HEK293T (cell line): ENCODE measurements around the gene RAPGEF5.

ENCODE experiments used
- CTCF ChIA-PET: fragments of 350-600 bp; formaldehyde crosslinking; extraction: SDS; loops from one replicate; lab custom pipeline; 2021; ENCODE audit warnings: antibody characterized with exemption, inconsistent platforms; lab: Yijun Ruan, JAX
- POLR2A ChIA-PET: fragments of 350-600 bp; formaldehyde crosslinking; extraction: SDS; loops from one replicate; lab custom pipeline; 2020; ENCODE audit warnings: antibody characterized with exemption, inconsistent platforms; lab: Yijun Ruan, JAX
- DNase-seq: peaks from one replicate; pipeline ENCODE4 v3.0.0; 2012; ENCODE audit warnings: mixed read lengths; ENCODE audit errors: extremely low spot score
- ARNT ChIP-seq: fragments of 450-650 bp; IDR thresholded peaks from 2 replicates; pipeline ENCODE4 v1.6.1; 2017; ENCODE audit warnings: mild to moderate bottlenecking
- BHLHE40 ChIP-seq: fragments of 450-650 bp; IDR thresholded peaks from 2 replicates; pipeline ENCODE4 v1.6.1; 2016; ENCODE audit warnings: mild to moderate bottlenecking, moderate library complexity, borderline replicate concordance
- CTBP1 ChIP-seq: fragments of 450-650 bp; IDR thresholded peaks from 2 replicates; pipeline ENCODE4 v1.6.1; 2016; ENCODE audit warnings: borderline replicate concordance
- ELF4 ChIP-seq: fragments of 450-650 bp; IDR thresholded peaks from 2 replicates; pipeline ENCODE4 v1.6.1; 2017; ENCODE audit warnings: antibody characterized with exemption
- FOXA1 ChIP-seq: fragments of 450-650 bp; IDR thresholded peaks from 2 replicates; pipeline ENCODE4 v1.6.1; 2016; ENCODE audit warnings: mild to moderate bottlenecking
- FOXK2 ChIP-seq: fragments of 450-650 bp; IDR thresholded peaks from 2 replicates; pipeline ENCODE4 v1.6.1; 2016; ENCODE audit warnings: mild to moderate bottlenecking
- FOXM1 ChIP-seq: fragments of 450-650 bp; IDR thresholded peaks from 2 replicates; pipeline ENCODE4 v1.6.1; 2017; ENCODE audit warnings: mild to moderate bottlenecking, borderline replicate concordance
- HDGF ChIP-seq: fragments of 450-650 bp; IDR thresholded peaks from 2 replicates; pipeline ENCODE4 v1.6.1; 2017; ENCODE audit warnings: antibody characterized with exemption, borderline replicate concordance
- L3MBTL2 ChIP-seq: fragments of 450-650 bp; conservative IDR thresholded peaks from 2 replicates; pipeline ENCODE4 v1.6.1; 2016; ENCODE audit warnings: mild to moderate bottlenecking
- LEF1 ChIP-seq: fragments of 450-650 bp; IDR thresholded peaks from 2 replicates; pipeline ENCODE4 v1.6.1; 2017; ENCODE audit warnings: mild to moderate bottlenecking, borderline replicate concordance
- NFRKB ChIP-seq: fragments of 450-650 bp; IDR thresholded peaks from 2 replicates; pipeline ENCODE4 v1.6.1; 2016; ENCODE audit warnings: mild to moderate bottlenecking, moderate library complexity
- PKNOX1 ChIP-seq: fragments of 450-650 bp; IDR thresholded peaks from 2 replicates; pipeline ENCODE4 v1.6.1; 2016
- SP1 ChIP-seq: fragments of 450-650 bp; IDR thresholded peaks from 2 replicates; pipeline ENCODE4 v1.6.1; 2017
- SUZ12 ChIP-seq: fragments of 450-650 bp; IDR thresholded peaks from 2 replicates; pipeline ENCODE4 v1.6.1; 2016; ENCODE audit warnings: mild to moderate bottlenecking
- TARDBP ChIP-seq: fragments of 450-650 bp; IDR thresholded peaks from 2 replicates; pipeline ENCODE4 v1.6.1; 2016
- ZNF384 ChIP-seq: fragments of 450-650 bp; IDR thresholded peaks from 2 replicates; pipeline ENCODE4 v1.6.1; 2016

RAPGEF5 gene

DNA sequence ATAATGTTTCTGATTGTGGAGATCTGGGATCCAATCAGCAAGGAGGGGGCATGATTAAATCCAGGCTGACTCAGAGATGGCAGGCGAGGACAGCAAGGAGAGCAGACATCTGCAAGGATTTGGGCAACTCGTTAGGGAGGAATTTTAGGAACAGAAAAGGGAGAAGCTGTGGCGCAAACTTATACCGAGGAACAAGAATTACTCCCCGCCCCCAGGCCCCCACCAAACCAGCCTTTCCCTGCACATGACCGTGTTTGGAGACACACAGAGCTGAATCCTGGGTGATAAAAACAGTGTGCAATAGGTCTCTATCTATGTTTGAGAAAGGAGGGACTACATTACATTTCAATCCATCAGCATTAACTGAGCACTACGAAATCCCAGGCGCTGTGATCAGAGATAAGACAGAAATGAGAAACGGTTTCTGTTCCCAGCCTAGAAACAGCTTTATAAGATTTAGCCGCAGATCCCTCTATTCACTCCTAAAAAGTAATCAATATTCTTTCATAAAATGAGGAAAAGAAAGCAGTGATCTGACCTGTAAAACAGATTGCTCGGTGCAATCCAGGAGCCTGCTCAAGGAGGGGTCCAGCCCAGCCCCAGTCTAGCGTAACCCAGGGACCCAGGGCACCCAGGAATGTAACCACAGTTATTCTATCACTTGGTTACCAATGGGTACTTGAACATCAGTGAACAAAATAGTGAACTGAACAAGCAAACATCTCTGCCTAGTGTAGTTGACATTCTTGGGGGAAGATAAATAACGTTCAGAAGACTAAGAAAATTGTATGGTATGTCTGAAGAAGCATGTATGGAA lies 37.2 kb upstream of the RAPGEF5 start:
- DNase-seq: no peak
- CTCF ChIA-PET: no interaction called here
- TF ChIP-seq FOXK2 (no peak), L3MBTL2 (no peak), FOXM1 (no peak), ELF4 (no peak), SUZ12 (no peak), HDGF (no peak), FOXA1 (no peak), LEF1 (no peak), NFRKB (no peak)
- POLR2A ChIA-PET: no interaction called here

DNA sequence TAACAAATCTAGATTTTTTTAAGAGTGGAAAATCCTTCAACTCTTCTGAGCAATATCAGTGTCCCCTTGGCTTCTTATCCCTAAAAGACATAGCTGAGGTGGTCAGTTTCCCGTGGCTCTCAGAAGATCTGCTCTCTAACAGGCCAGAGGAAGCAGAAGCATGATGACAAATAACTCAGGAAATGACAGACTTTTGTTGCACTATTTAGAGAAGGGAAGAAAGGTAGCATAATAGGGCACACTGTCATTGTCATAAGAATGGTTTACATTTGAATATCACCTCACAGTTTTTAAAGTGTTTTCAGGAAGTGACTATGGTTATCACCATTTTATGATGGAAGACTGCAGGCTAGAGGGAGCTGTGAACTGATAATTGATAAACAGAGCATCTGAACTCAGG lies 33.6 kb upstream of the RAPGEF5 start:
- TF ChIP-seq SP1 (no peak), CTBP1 (no peak), HDGF (no peak), TARDBP (no peak)
- no peak for DNase-seq
- ChIA-PET POLR2A (no interaction called here), CTCF (interaction anchor here (0.6 kb wide), 1 partner anchor 8 kb away, joined by 4 read pairs; no protein-coding TSS in a partner anchor)

GRCh38 chr7:22389892-22390291 lies 32.9 kb upstream of the RAPGEF5 start:
- no peak for DNase-seq
- TF ChIP-seq PKNOX1 (no peak), ELF4 (no peak), L3MBTL2 (no peak), LEF1 (no peak), HDGF (no peak), NFRKB (no peak), FOXM1 (no peak), TARDBP (no peak), SUZ12 (no peak), SP1 (no peak), FOXK2 (no peak)
- ChIA-PET CTCF (no interaction called here), POLR2A (no interaction called here)

- POLR2A ChIA-PET: no interaction called here
- TF ChIP-seq FOXK2 (no peak), PKNOX1 (no peak), ZNF384 (no peak), CTBP1 (no peak), TARDBP (no peak), HDGF (no peak), FOXM1 (no peak), SUZ12 (no peak), ARNT (no peak), FOXA1 (no peak), ELF4 (no peak), L3MBTL2 (no peak), SP1 (no peak), NFRKB (no peak), BHLHE40 (no peak), LEF1 (no peak)
- DNase-seq: no peak
- CTCF ChIA-PET: no interaction called here
These were observed 30.6 kb upstream of the RAPGEF5 start for GRCh38 chr7:22387583-22387982.

DNA sequence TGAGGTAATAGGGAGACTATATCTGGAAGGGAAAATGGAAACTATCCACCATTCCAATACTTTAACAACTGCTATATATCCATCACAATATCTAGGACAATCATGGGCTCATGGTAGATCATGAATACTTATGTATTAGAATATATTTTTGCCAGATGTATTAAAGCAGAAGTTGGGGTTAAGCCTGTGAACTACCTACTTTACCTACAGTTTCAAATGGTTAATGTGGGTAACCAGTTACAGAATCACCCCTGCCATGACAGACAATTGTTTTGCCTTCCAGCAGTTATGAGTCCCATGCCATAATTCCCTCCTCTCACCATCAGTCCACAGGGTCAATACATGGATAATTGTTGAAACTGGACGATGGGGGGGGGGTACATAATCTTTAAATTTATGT lies 29.9 kb upstream of the RAPGEF5 start:
- DNase-seq: no peak
- CTCF ChIA-PET: no interaction called here
- no peak for TF ChIP-seq CTBP1
- TF ChIP-seq L3MBTL2: no peak
- no peak for TF ChIP-seq SUZ12
- no peak for TF ChIP-seq FOXK2
- TF ChIP-seq ZNF384: no peak
- no peak for TF ChIP-seq HDGF
- POLR2A ChIA-PET: no interaction called here

DNA sequence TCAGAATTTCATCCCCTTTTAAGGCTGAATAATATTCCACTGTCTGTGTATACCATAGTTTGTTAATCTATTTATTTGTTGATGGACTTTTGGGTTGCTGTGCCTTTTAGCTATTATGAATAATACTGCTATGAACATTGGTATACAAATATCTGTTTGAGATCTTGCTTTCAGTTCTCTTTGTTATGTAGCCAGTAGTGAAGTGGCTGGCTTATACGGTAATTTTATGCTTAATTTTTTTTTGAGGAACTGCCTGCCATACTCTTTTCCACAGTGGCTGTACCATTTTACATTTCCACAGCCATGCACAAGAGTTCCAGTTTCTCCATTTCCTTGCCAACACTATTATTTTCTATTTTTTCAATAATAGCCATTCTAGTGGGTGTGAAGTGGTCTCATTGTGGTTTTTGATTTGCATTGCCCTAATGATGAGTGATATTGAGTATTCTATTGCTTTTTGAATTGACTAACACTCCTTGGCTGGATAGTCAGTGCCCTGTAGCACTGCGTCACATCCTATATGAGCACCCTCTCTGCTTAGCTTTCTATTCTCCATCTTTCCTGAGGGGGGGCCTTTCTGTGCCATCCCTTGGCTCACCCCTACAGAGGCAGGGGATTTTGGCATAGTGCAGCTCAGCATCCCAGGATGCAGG lies 29.4 kb upstream of the RAPGEF5 start:
- ChIA-PET CTCF (no interaction called here), POLR2A (no interaction called here)
- no peak for DNase-seq
- TF ChIP-seq HDGF (no peak), PKNOX1 (no peak), ELF4 (no peak), ZNF384 (no peak), L3MBTL2 (no peak), TARDBP (no peak), CTBP1 (no peak), ARNT (no peak), SP1 (no peak), NFRKB (no peak), FOXM1 (no peak)
